HG02798 (cell line): ENCODE measurements around the gene RBL2.
"Not testable (repeated sequence)": the region's sequence is repeated elsewhere in the genome, so short reads cannot be mapped to it uniquely, and the experiment has no call there.

Experiments used
- ATAC-seq: cut with Tn5 transposase; IDR thresholded peaks from one replicate; pipeline ENCODE4 v1.9.1; 2021; ENCODE audit warnings: mild to moderate bottlenecking; ENCODE audit not compliant: unreplicated experiment, poor library complexity

The RBL2 gene

DNA sequence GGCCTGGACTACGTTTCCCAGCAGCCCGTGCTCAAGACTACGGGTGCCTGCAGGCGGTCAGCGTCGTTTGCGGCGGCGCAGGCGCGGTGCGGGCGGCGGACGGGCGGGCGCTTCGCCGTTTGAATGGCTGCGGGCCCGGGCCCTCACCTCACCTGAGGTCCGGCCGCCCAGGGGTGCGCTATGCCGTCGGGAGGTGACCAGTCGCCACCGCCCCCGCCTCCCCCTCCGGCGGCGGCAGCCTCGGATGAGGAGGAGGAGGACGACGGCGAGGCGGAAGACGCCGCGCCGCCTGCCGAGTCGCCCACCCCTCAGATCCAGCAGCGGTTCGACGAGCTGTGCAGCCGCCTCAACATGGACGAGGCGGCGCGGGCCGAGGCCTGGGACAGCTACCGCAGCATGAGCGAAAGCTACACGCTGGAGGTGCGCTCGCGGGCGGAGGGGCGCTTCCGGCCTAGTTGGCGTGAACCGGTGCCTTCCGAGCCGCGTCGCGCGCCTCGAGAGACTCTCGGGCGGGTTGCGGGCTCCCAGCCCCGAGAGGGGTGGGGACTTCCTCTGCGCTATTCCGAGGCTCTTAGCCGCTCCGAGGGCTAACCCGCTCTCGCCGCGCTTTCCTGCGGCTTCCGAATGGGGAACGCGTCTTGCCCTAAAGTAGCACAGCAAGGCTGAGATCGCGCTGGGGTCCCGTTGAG, at the start of gene RBL2:
Gene RBL2 (plus strand): TSS at position 95 of the 689 bp plus-strand sequence. CDS start 86 bp downstream, at position 181.
- peak; percentile 76 for ATAC-seq

GRCh38 chr16:53384610-53385009, 49.7 kb upstream of the RBL2 start:
- ATAC-seq: not testable (repeated sequence)

DNA sequence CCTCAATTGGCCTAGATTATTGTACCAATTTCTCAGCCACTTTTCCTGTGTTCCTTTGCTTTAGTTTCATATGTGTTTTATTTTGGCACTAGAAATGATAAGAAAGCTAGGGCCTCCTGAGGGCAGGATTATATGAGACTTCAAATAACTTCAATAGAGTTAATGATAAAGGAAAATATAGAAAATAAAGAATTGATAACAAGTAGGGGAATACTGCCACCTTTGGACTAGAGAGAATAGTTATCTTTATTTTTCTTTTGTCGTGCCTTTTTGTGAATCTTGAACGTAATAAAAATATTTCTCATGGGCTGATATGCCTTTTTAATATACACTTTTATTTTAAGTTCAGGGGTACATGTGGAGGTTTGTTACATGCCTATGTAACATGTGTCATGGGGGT, 29.3 kb upstream of the RBL2 start:
- ATAC-seq: no peak

GRCh38 chr16:53412549-53412948, 21.7 kb upstream of the RBL2 start:
- ATAC-seq: no peak

DNA sequence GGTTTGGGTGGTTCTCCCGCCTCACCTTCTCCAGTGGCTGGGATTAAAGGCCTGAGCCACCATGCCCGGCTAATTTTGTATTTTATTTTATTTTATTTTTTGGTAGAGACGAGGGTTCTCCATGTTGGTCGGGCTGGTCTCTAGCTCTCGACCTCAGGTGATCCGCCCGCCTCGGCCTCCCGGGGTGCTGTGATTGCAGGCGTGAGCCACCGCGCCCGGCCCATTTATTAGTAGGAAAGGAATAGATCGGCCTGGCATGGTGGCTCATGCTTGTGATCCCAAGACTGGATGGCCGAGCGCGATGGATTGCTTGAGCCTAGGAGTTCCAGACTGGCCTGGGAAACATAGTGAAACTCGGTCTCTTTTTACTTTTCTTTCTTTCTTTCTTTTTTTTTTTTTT, 20.4 kb upstream of the RBL2 start:
- no peak for ATAC-seq

DNA sequence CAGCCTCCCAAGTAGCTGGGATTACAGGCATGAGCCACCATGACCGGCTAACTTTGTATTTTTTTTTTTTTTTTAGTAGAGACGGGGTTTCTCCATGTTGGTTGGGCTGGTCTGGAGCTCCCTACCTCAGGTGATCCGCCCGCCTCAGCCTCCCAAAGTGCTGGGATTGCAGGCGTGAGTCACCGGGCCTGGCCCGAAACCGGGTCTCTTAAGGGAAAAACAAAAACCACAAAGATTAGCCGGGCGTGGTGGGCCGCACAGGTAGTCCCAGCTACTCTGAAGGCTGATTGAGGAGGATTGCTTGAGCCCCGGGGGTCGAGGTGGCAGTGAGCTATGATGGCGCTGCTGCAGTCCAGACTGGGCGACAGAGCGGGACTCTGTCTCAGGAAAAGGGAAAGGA, 19.9 kb upstream of the RBL2 start:
- ATAC-seq: no peak

- ATAC-seq: no peak
Measured at GRCh38 chr16:53415504-53415903, 18.8 kb upstream of the RBL2 start.

- ATAC-seq: no peak
Measured at GRCh38 chr16:53417011-53417410, 17.3 kb upstream of the RBL2 start.

DNA sequence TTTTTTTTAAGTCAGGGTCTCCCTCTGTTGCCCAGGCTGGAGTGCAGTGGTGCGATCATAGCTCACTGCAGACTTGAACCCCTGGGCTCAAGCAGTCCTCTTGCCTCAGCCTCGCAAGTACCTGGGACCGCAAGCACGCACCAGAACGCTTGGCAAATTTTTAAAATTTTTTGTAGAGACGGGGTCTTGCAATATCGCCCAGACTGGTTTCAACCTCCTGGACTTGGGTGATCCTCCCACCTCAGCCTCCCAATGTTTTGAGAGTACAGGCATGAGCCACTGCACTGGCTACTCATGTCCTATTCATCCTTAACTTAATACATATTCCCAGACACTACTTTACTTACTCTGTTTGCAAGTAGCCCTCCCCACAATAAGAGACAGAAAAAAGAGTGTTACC, 16.3 kb upstream of the RBL2 start:
- ATAC-seq: no peak

DNA sequence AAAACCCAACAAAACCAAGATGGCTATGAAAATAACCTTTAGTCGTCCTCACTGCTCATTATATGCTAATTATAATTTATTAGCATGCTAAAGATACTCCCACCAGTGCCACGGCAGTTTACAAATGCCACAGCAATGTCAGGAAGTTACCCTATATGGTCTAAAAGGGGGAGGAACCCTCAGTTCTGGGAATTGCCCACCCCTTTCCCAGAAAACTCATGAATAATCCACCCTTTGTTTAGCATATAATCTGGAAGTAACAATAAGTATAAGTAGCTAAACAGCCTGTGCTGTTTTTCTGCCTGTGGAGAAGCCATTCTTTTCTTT, 14.9 kb upstream of the RBL2 start:
- ATAC-seq: not testable (repeated sequence)

DNA sequence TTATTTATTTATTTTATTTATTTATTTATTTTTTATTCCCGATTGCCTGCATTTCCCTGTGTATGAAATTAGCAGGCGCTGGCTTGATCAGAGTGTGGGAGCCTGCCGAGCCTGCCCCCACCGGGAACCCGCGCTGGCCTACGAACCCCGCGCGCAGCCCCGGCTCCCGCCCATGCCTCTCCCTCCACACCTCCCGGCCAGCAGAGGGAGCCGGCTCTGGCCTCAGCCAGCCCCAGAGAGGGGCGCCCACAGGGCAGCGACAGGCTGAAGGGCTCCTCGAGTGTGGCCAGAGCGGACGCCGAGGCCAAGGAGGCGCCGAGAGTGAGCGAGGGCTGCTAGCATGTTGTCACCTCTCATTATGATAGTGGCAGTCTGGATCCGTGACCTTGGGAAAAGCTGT, 13.0 kb upstream of the RBL2 start:
- ATAC-seq: no peak

DNA sequence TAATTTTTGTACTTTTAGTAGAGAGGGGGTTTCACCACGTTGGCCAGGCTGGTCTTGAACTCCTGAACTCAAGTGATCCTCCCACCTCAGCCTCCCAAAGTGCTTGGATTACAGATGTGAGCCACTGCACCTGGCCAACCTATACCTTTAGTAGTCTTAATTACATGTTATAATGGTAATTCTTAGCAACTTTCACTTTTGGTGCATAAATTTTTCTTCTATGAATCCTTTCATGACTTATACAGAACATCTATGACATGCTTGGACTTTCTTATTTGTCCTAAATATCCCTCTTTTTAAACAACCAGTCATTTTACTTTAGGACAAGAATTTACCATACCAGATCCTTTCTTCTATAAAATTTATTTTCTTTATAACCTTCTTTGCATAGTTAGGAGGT, 10.3 kb upstream of the RBL2 start:
- not testable (repeated sequence) for ATAC-seq

GRCh38 chr16:53428681-53429080, 5.6 kb upstream of the RBL2 start:
- no peak for ATAC-seq

DNA sequence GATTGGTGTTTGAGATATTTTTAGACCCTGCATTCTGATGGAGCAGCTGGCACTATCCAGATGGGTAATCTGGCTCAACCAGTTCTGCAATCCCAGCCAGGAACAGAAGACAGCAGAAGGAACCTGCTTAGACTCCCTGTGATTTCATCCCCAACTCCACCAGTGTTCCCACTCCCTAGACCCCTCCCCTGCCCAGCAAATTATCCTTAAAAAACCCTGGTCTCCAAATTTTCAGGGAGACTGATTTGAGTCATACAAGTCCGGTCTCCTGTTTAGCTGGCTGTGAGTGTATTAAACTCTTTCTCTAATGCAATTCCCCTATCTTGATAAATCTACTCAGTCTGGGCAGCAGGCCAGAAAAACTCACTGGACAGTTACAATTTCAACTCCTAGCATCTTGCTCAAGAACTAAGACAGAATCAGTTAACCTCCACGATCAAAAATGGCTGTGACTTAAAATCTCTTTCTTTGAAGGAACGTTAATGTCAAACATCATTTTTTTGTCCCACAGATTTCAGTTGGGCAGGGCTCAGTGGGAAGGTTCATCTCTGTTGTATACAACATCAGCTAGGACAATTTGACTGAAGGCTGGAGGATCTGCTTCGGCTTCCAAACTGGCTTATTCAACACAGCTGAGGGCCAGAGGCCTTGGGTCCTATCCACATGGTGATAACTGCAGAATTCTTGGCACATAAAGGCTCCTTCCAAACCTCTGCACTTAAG, 4.9 kb upstream of the RBL2 start:
- no peak for ATAC-seq

GRCh38 chr16:53430363-53430762, 3.9 kb upstream of the RBL2 start:
- no peak for ATAC-seq

DNA sequence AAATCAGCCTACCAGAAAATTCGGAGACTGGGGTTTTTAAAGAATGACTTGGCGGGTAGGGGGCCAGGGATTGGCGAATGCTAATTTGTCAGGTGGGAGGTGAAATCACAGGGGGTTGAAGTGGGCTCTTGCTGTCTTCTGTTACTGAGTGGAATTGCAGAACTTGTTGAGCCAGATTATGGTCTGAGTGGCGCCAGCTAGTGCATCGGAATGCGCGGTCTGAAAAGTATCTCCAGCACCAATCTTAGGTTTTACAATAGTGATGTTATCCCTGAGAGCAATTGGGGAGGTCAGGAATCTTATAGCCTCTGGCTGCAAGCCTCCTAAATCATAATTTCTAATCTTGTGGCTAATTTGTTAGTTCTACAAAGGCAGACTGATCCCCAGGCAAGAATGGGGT, 762 bp upstream of the RBL2 start:
- no peak for ATAC-seq

GRCh38 chr16:53433930-53434376, 318 bp upstream of the RBL2 start:
- ATAC-seq: no peak

- peak; percentile 90 for ATAC-seq
Measured at GRCh38 chr16:53435066-53435688, 906 bp downstream of the RBL2 start.

- no peak for ATAC-seq
Measured at GRCh38 chr16:53440125-53440524, 5.9 kb downstream of the RBL2 start.

- ATAC-seq: no peak
Measured at GRCh38 chr16:53445534-53445933, 11.3 kb downstream of the RBL2 start.

GRCh38 chr16:53446090-53446489, 11.8 kb downstream of the RBL2 start:
- no peak for ATAC-seq
